Hepatocyte (in vitro differentiated cells): Measurements from ENCODE around the gene HSD3B7. TPM values are rescaled to one million over a fixed set of nuclear protein-coding genes. Genes with fewer than 3 reads are reported as not detected.
"Not testable (repeated sequence)": the region's sequence is repeated elsewhere in the genome, so short reads cannot be mapped to it uniquely, and the experiment has no call there.

ENCODE experiments used
- DNase-seq: peaks from one replicate; pipeline ENCODE4 v3.0.0-alpha.2; 2016; ENCODE audit warnings: low spot score
- H2AFZ ChIP-seq: fragments of 200-600 bp; sonication (generic); 2 replicates; pipeline ENCODE4 v1.6.0; 2016; ENCODE audit warnings: antibody characterized with exemption, mild to moderate bottlenecking
- H3K27ac ChIP-seq: fragments of 200-600 bp; sonication (generic); 2 replicates; pipeline ENCODE4 v1.5.1; 2016; ENCODE audit warnings: mild to moderate bottlenecking
- H3K27me3 ChIP-seq: fragments of 200-600 bp; sonication (generic); 2 replicates; pipeline ENCODE4 v1.6.1; 2016
- H3K36me3 ChIP-seq: fragments of 200-600 bp; sonication (generic); replicated peaks from 2 replicates; pipeline ENCODE4 v1.5.1; 2016; ENCODE audit warnings: low read depth; ENCODE audit not compliant: insufficient read depth
- H3K4me1 ChIP-seq: fragments of 200-600 bp; sonication (generic); 2 replicates; pipeline ENCODE4 v1.5.1; 2016; ENCODE audit warnings: mild to moderate bottlenecking, moderate library complexity; ENCODE audit not compliant: insufficient read depth
- H3K4me2 ChIP-seq: fragments of 200-600 bp; sonication (generic); 2 replicates; pipeline ENCODE4 v1.6.0; 2016
- H3K4me3 ChIP-seq: fragments of 200-600 bp; sonication (generic); 2 replicates; pipeline ENCODE4 v1.5.1; 2016; ENCODE audit warnings: mild to moderate bottlenecking
- H3K79me2 ChIP-seq: fragments of 200-600 bp; sonication (generic); 2 replicates; pipeline ENCODE4 v1.6.0; 2017; ENCODE audit warnings: mild to moderate bottlenecking
- H3K9me2 ChIP-seq: fragments of 200-600 bp; sonication (generic); replicated peaks from 2 replicates; pipeline ENCODE4 v1.6.0; 2017; ENCODE audit warnings: mild to moderate bottlenecking; ENCODE audit not compliant: insufficient read depth
- H3K9me3 ChIP-seq: fragments of 200-600 bp; sonication (generic); 2 replicates; pipeline ENCODE4 v1.5.1; 2016; ENCODE audit warnings: low read depth, mild to moderate bottlenecking
- H4K20me1 ChIP-seq: fragments of 200-600 bp; sonication (generic); 2 replicates; pipeline ENCODE4 v1.6.0; 2016; ENCODE audit warnings: mild to moderate bottlenecking; ENCODE audit not compliant: insufficient read depth, poor library complexity, severe bottlenecking
- EZH2 ChIP-seq: fragments of 200-600 bp; sonication (generic); IDR thresholded peaks from 2 replicates; pipeline ENCODE4 v1.6.1; 2016; ENCODE audit warnings: antibody characterized with exemption, mild to moderate bottlenecking, borderline replicate concordance
- EZH2phosphoT487 ChIP-seq: fragments of 200-600 bp; sonication (generic); IDR thresholded peaks from one replicate; pipeline ENCODE4 v1.6.1; 2018; ENCODE audit warnings: antibody characterized with exemption, mild to moderate bottlenecking, low read depth, moderate library complexity; ENCODE audit not compliant: unreplicated experiment, severe bottlenecking
- WGBS: methylation state at CpG from one replicate; pipeline ENCODE4 v1.1.6; 2016; ENCODE audit warnings: low lambda C conversion rate; ENCODE audit errors: missing lambda C conversion rate; 5-methylcytosine and 5-hydroxymethylcytosine counted together
- polyA plus RNA-seq: library from polyadenylated mRNA; unstranded; fragments of >200 nt; fragmentation: Nextera tagmentation; extraction: Ambion mirVana; gene quantifications from 2 replicates; pipeline ENCODE4 v1.2.1, GENCODE V29; 2016
- total RNA-seq: library from RNA; depleted of rRNA; stranded (reverse); fragments of >200 nt; gene quantifications from 2 replicates; pipeline ENCODE4 v1.2.3, GENCODE V29; 2014
- TF ChIP-seq, protein P1 (sequence below): fragments of 200-600 bp; sonication (generic); IDR thresholded peaks from 2 replicates; pipeline ENCODE4 v1.5.1; 2016; ENCODE audit warnings: antibody characterized with exemption, mild to moderate bottlenecking; ENCODE audit not compliant: poor library complexity

Gene HSD3B7
- 17.5 and 18.1 TPM in 2 replicates for total RNA-seq
- 16.7 and 20.8 TPM in 2 replicates for polyA plus RNA-seq

DNA sequence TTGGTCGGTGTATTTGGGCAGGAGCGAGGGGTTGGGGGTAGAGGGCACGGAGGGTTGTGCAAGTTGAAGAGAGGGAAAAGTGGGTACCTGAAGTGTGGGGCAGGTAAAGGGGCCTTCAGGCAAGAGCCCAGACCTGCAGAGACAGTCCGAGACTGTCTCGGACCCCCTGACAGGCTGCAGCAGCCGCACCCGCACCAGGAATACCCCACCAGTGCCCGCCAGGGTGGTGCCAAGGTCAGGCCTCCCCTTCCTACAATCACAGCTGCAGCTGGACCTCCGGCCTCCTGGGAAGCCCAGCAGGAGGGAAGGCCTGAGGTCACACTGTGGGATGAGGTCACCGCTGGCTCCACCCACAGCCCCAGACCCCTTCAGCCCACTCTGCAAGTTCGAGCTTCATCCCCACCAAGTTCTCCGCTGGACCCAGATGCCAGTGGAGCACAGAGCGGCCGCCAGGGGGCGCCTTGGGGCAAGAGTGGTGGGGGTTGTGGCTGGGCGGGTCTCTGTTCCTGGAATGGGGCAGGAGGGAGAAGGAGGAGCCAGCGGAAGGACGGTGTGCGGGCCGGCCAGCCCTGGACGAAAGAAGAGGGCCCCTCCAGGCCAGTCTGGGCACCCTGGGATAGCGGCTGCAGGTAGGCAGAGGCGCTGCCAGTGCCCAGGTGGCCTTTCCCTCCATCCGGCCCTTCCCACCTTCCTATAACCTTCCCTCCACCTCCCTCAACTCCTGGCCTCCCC is at the start of gene HSD3B7:
TSS of gene HSD3B7 (plus strand) at position 539 of the 732 bp plus-strand sequence. CDS start 452 bp downstream, outside the sequence.
- Histone ChIP-seq H4K20me1 (no peaks in the 10 kb centered on the region), H3K4me3 (no peak within 1 kb of the TSS), H3K9me3 (no peaks in the 10 kb centered on the region), H3K4me1 (peaks cover 6% of the 10 kb centered on the region), H3K27ac (peak within 1 kb of the TSS; percentile 58), H3K9me2 (no peaks in the 10 kb centered on the region), H3K79me2 (no peaks in the 10 kb centered on the region), H3K4me2 (peak within 1 kb of the TSS; percentile 78), H2AFZ (peak within 1 kb of the TSS; percentile 5), H3K36me3 (no peaks in the 10 kb centered on the region), H3K27me3 (no peaks in the 10 kb centered on the region)
- 42% methylated on average over 21 of the region's 24 CpGs for WGBS
- peak; percentile 92 for DNase-seq
- TF ChIP-seq, protein P1, sequence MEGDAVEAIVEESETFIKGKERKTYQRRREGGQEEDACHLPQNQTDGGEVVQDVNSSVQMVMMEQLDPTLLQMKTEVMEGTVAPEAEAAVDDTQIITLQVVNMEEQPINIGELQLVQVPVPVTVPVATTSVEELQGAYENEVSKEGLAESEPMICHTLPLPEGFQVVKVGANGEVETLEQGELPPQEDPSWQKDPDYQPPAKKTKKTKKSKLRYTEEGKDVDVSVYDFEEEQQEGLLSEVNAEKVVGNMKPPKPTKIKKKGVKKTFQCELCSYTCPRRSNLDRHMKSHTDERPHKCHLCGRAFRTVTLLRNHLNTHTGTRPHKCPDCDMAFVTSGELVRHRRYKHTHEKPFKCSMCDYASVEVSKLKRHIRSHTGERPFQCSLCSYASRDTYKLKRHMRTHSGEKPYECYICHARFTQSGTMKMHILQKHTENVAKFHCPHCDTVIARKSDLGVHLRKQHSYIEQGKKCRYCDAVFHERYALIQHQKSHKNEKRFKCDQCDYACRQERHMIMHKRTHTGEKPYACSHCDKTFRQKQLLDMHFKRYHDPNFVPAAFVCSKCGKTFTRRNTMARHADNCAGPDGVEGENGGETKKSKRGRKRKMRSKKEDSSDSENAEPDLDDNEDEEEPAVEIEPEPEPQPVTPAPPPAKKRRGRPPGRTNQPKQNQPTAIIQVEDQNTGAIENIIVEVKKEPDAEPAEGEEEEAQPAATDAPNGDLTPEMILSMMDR, result peak; percentile 96
- TF ChIP-seq EZH2 (no peak), EZH2phosphoT487 (no peak)

GRCh38 chr16:30937692-30938091 is 47.3 kb upstream of the HSD3B7 start:
- Histone ChIP-seq H3K36me3 (no peaks in the 10 kb centered on the region), H3K9me2 (no peaks in the 10 kb centered on the region), H3K9me3 (no peaks in the 10 kb centered on the region), H3K27me3 (no peaks in the 10 kb centered on the region), H3K79me2 (peaks cover 7% of the 10 kb centered on the region), H3K4me2 (no peak overlapping the region), H3K4me1 (peaks cover 11% of the 10 kb centered on the region), H4K20me1 (no peaks in the 10 kb centered on the region), H3K4me3 (no peak overlapping the region), H2AFZ (no peak overlapping the region), H3K27ac (no peak overlapping the region)
- no peak for DNase-seq
- TF ChIP-seq, protein P1, result no peak
- TF ChIP-seq EZH2, result no peak
- 93% methylated on average over 5 of the region's 5 CpGs for WGBS

DNA sequence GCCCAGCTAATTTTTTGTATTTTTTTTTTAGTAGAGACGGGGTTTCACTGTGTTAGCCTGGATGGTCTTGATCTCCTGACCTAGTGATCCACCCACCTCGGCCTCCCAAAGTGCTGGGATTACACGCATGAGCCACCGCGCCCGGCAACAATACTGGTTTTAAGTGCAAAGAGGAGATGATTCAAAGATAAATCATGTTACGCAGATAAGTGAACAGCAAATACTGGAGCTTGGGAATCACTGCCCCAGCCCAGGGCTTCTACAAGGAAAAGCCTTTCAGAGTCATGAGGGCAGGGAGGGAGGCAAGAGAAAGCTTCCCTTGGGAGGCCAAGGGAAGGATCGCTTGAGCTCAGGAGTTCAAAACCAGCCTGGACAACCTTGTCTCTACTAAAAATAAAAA is 45.4 kb upstream of the HSD3B7 start:
- H4K20me1 ChIP-seq, H3K36me3 ChIP-seq, H3K4me3 ChIP-seq, H3K9me2 ChIP-seq, H3K27me3 ChIP-seq, DNase-seq, H3K27ac ChIP-seq, H3K9me3 ChIP-seq, H2AFZ ChIP-seq, H3K4me2 ChIP-seq: not testable (repeated sequence)
- Histone ChIP-seq H3K4me1 (peaks cover 15% of the 10 kb centered on the region), H3K79me2 (peaks cover 11% of the 10 kb centered on the region)
- WGBS, result 85% methylated on average over 7 of the region's 8 CpGs

GRCh38 chr16:30941600-30942425 is 43.2 kb upstream of the HSD3B7 start:
- no peaks in the 10 kb centered on the region for H3K9me3 ChIP-seq
- no peaks in the 10 kb centered on the region for H3K9me2 ChIP-seq
- peak; percentile 89 for DNase-seq
- TF ChIP-seq EZH2, result no peak
- TF ChIP-seq, protein P1, result peak; percentile 82
- TF ChIP-seq EZH2phosphoT487, result no peak
- H2AFZ ChIP-seq, result no peak overlapping the region
- H3K4me3 ChIP-seq, result no peak overlapping the region
- peaks cover 15% of the 10 kb centered on the region for H3K4me1 ChIP-seq
- peak overlapping the region; percentile 66 for H3K4me2 ChIP-seq
- H3K27ac ChIP-seq, result peak overlapping the region; percentile 92
- no peaks in the 10 kb centered on the region for H3K27me3 ChIP-seq
- no peaks in the 10 kb centered on the region for H4K20me1 ChIP-seq
- H3K79me2 ChIP-seq, result peaks cover 14% of the 10 kb centered on the region
- 32% methylated on average over 15 of the region's 15 CpGs for WGBS
- no peaks in the 10 kb centered on the region for H3K36me3 ChIP-seq
